ENCODE results near the gene PC.

PC gene

GRCh38 chr11:66879999-66880398, 78.2 kb downstream of the PC start:
- Histone ChIP-seq H3F3A (ENCODE audit: insufficient read depth, low read length) (peaks cover 3% of the 10 kb centered on the region; the same call in 1 of the 2 replicates), H3K36me3 (replicated peaks; ENCODE audit: insufficient read depth, low read length) (no peaks in the 10 kb centered on the region), H3K27me3 (replicated peaks; ENCODE audit: insufficient read depth, low read length) (peaks cover 41% of the 10 kb centered on the region), H3K4me2 (ENCODE audit: low read depth, low read length) (no peak overlapping the region), H3K9me2 (replicated peaks; ENCODE audit: insufficient read depth, low read length) (no peaks in the 10 kb centered on the region), H3K9me3 (replicated peaks; ENCODE audit: insufficient read depth, low read length) (no peaks in the 10 kb centered on the region), H3K4me1 (ENCODE audit: low read length) (peaks cover 9% of the 10 kb centered on the region), H4K20me1 (ENCODE audit: insufficient read depth, low read length) (no peaks in the 10 kb centered on the region), H3K27ac (ENCODE audit: low read length) (no peak overlapping the region), H3K9ac (ENCODE audit: low read length) (no peak overlapping the region), H3K4me3 (ENCODE audit: low read length) (no peak overlapping the region), H3K79me2 (ENCODE audit: low read length) (no peaks in the 10 kb centered on the region), H2AFZ (ENCODE audit: low read length) (no peak overlapping the region)
- no peak for DNase-seq
- no peak for TF ChIP-seq CTCF (IDR thresholded peaks at IDR 0.05; ENCODE audit: low read length)
- no peak for TF ChIP-seq EZH2 (optimal IDR thresholded peaks at IDR 0.05; ENCODE audit: low read depth, low read length)
- TF ChIP-seq EZH2phosphoT487 (IDR thresholded peaks at IDR 0.05; ENCODE audit: low read length) = no peak

- Histone ChIP-seq H3K79me2 (ENCODE audit: low read length) (no peaks in the 10 kb centered on the region), H3K9me2 (replicated peaks; ENCODE audit: insufficient read depth, low read length) (no peaks in the 10 kb centered on the region), H3K9me3 (replicated peaks; ENCODE audit: insufficient read depth, low read length) (no peaks in the 10 kb centered on the region), H4K20me1 (ENCODE audit: insufficient read depth, low read length) (no peaks in the 10 kb centered on the region), H3K4me1 (ENCODE audit: low read length) (peaks cover 9% of the 10 kb centered on the region), H3F3A (ENCODE audit: insufficient read depth, low read length) (peaks cover 3% of the 10 kb centered on the region; the same call in 1 of the 2 replicates), H3K27me3 (replicated peaks; ENCODE audit: insufficient read depth, low read length) (peaks cover 41% of the 10 kb centered on the region), H3K36me3 (replicated peaks; ENCODE audit: insufficient read depth, low read length) (no peaks in the 10 kb centered on the region), H3K9ac (ENCODE audit: low read length) (no peak overlapping the region), H3K4me2 (ENCODE audit: low read depth, low read length) (no peak overlapping the region), H3K4me3 (ENCODE audit: low read length) (no peak overlapping the region), H2AFZ (ENCODE audit: low read length) (no peak overlapping the region), H3K27ac (ENCODE audit: low read length) (no peak overlapping the region)
- DNase-seq = no peak
- TF ChIP-seq EZH2phosphoT487 (IDR thresholded peaks at IDR 0.05; ENCODE audit: low read length) (no peak), EZH2 (optimal IDR thresholded peaks at IDR 0.05; ENCODE audit: low read depth, low read length) (no peak), CTCF (IDR thresholded peaks at IDR 0.05; ENCODE audit: low read length) (no peak)
Measured at GRCh38 chr11:66879583-66879982, 78.6 kb downstream of the PC start.

- no peak overlapping the region for H3K4me2 ChIP-seq (ENCODE audit: low read depth, low read length)
- H2AFZ ChIP-seq (ENCODE audit: low read length) = no peak overlapping the region
- TF ChIP-seq EZH2 (optimal IDR thresholded peaks at IDR 0.05; ENCODE audit: low read depth, low read length) (no peak), CTCF (IDR thresholded peaks at IDR 0.05; ENCODE audit: low read length) (no peak), EZH2phosphoT487 (IDR thresholded peaks at IDR 0.05; ENCODE audit: low read length) (no peak)
- peaks cover 9% of the 10 kb centered on the region for H3K4me1 ChIP-seq (ENCODE audit: low read length)
- H3K79me2 ChIP-seq (ENCODE audit: low read length) = no peaks in the 10 kb centered on the region
- H3K4me3 ChIP-seq (ENCODE audit: low read length) = no peak overlapping the region
- peaks cover 45% of the 10 kb centered on the region for H3K27me3 ChIP-seq (replicated peaks; ENCODE audit: insufficient read depth, low read length)
- H3K9me2 ChIP-seq (replicated peaks; ENCODE audit: insufficient read depth, low read length) = no peaks in the 10 kb centered on the region
- no peaks in the 10 kb centered on the region for H3K36me3 ChIP-seq (replicated peaks; ENCODE audit: insufficient read depth, low read length)
- no peaks in the 10 kb centered on the region for H3K9me3 ChIP-seq (replicated peaks; ENCODE audit: insufficient read depth, low read length)
- no peak for DNase-seq
- no peak overlapping the region for H3K9ac ChIP-seq (ENCODE audit: low read length)
- H3K27ac ChIP-seq (ENCODE audit: low read length) = no peak overlapping the region
- H4K20me1 ChIP-seq (ENCODE audit: insufficient read depth, low read length) = no peaks in the 10 kb centered on the region
- peaks cover 3% of the 10 kb centered on the region; the same call in 1 of the 2 replicates for H3F3A ChIP-seq (ENCODE audit: insufficient read depth, low read length)
Measured at GRCh38 chr11:66879000-66879399, 79.2 kb downstream of the PC start.

All from MM.1S (cell line).